HepG2 (cell line): ENCODE measurements around the gene TOX2. TPM values are rescaled to one million over a fixed set of nuclear protein-coding genes. Genes with fewer than 3 reads are reported as not detected.

ENCODE experiments used
- ATAC-seq: fragments of 200-7000 bp; cut with Tn5 transposase; 3 replicates; pipeline ENCODE4 v1.9.1; 2020; ENCODE audit warnings: mild to moderate bottlenecking, moderate library complexity
- BruUV-seq: library from RNA; stranded (reverse); fragments of 400-500 nt; replicated peaks from 2 replicates; lab custom pipeline; 2021; lab: Mats Ljungman, UMichigan
- CTCF ChIA-PET: fragments of 300-600 bp; formaldehyde crosslinking; extraction: SDS; loops from one replicate; lab custom pipeline; 2021; ENCODE audit warnings: low total read pairs, inconsistent platforms, low intra/inter-chr PET ratio; lab: Yijun Ruan, JAX
- POLR2A ChIA-PET: fragments of 350-600 bp; sonication (Branson Sonifier 250); formaldehyde crosslinking; loops from one replicate; lab custom pipeline; 2020; ENCODE audit warnings: antibody characterized with exemption, inconsistent platforms; lab: Yijun Ruan, JAX
- DNase-seq: peaks from one replicate; pipeline ENCODE4 v3.0.0-alpha.2; 2015; ENCODE audit warnings: low spot score
- FAIRE-seq: peaks from 3 replicates; lab custom pipeline; 2011; peaks lifted over from hg19 to GRCh38; lab: Jason Lieb, UNC
- H2AFZ ChIP-seq: one replicate; pipeline ENCODE4 v1.6.1; 2011; ENCODE audit warnings: low read length, inconsistent platforms
- H3K27ac ChIP-seq: fragments of 300-600 bp; 3 replicates; pipeline ENCODE4 v1.8.0; 2011; ENCODE audit warnings: mixed run types, mild to moderate bottlenecking, mixed read lengths, low read length, inconsistent platforms; ENCODE audit not compliant: insufficient read depth; ENCODE audit errors: extremely low read length
- H3K27me3 ChIP-seq, 2 experiments: fragments of 200-600 bp in 1 of 2; 2 replicates in 1 of 2; 3 replicates in 1 of 2; pipeline versions ENCODE4 v1.6.0 to v1.8.0; 2011; ENCODE audit warnings: low read length in 2 of 2, mild to moderate bottlenecking in 2 of 2, moderate library complexity in 2 of 2, inconsistent platforms in 1 of 2; ENCODE audit not compliant: insufficient read depth in 2 of 2, control insufficient read depth in 1 of 2
- H3K36me3 ChIP-seq, 2 experiments: fragments of 200-600 bp in 1 of 2; replicated peaks in 1 of 2; 2 replicates in 1 of 2; 3 replicates in 1 of 2; pipeline versions ENCODE4 v1.5.1 to v1.8.0; 2011; ENCODE audit warnings: low read length in 2 of 2, inconsistent platforms in 1 of 2; ENCODE audit not compliant: insufficient read depth in 2 of 2, control insufficient read depth in 1 of 2
- H3K4me1 ChIP-seq: 2 replicates; pipeline ENCODE4 v1.5.1; 2012; ENCODE audit warnings: low read length, inconsistent platforms; ENCODE audit not compliant: insufficient read depth
- H3K4me2 ChIP-seq: 2 replicates; pipeline ENCODE4 v1.6.0; 2011; ENCODE audit warnings: low read depth, low read length, inconsistent platforms
- H3K4me3 ChIP-seq, 3 experiments: fragments of 200-600 bp in 1 of 3; sonication (generic), shearing (Covaris generic) in 1 of 3; replicated peaks in 1 of 3; 2 replicates each; pipeline ENCODE4 v1.5.1; 2011 to 2016; ENCODE audit warnings: low read length in 3 of 3, inconsistent platforms in 2 of 3, low read depth in 2 of 3, mild to moderate bottlenecking in 2 of 3, control low read depth in 1 of 3, mixed read lengths in 1 of 3; ENCODE audit not compliant: insufficient read depth in 1 of 3
- H3K79me2 ChIP-seq: one replicate; pipeline ENCODE4 v1.6.1; 2011; ENCODE audit warnings: low read length, inconsistent platforms; ENCODE audit not compliant: insufficient read depth
- H3K9ac ChIP-seq: 2 replicates; pipeline ENCODE4 v1.6.0; 2011; ENCODE audit warnings: mild to moderate bottlenecking, low read depth, low read length, inconsistent platforms; ENCODE audit not compliant: insufficient read depth
- H3K9me3 ChIP-seq: 2 replicates; pipeline ENCODE4 v1.5.1; 2012; ENCODE audit warnings: mild to moderate bottlenecking, low read length
- H4K20me1 ChIP-seq: 2 replicates; pipeline ENCODE4 v1.6.0; 2011; ENCODE audit warnings: inconsistent platforms, mild to moderate bottlenecking, low read length, moderate library complexity; ENCODE audit not compliant: insufficient read depth
- ARHGAP35 ChIP-seq: sonication (generic); formaldehyde crosslinking; IDR thresholded peaks from 2 replicates; pipeline ENCODE4 v1.9.0; 2022; ENCODE audit warnings: mild to moderate bottlenecking, inconsistent platforms, moderate library complexity, missing genetic modification reagents, borderline replicate concordance
- ATRX ChIP-seq: sonication (generic); formaldehyde crosslinking; IDR thresholded peaks from 2 replicates; pipeline ENCODE4 v1.4.0; 2020; ENCODE audit warnings: missing genetic modification reagents, borderline replicate concordance
- ESRRA ChIP-seq: sonication (generic); formaldehyde crosslinking; IDR thresholded peaks from 2 replicates; pipeline ENCODE4 v1.5.1; 2020; ENCODE audit warnings: mild to moderate bottlenecking, low read depth, missing genetic modification reagents
- FOXP1 ChIP-seq, 2 experiments: fragments of 450-650 bp in 1 of 2; IDR thresholded peaks; 2 replicates each; pipeline ENCODE4 v1.6.1; 2017 to 2018; ENCODE audit warnings: antibody characterized with exemption in 1 of 2
- MXD3 ChIP-seq: IDR thresholded peaks from 2 replicates; pipeline ENCODE4 v1.6.1; 2016; ENCODE audit warnings: mild to moderate bottlenecking, missing biosample characterization, missing genetic modification reagents
- NRL ChIP-seq: sonication (generic); formaldehyde crosslinking; IDR thresholded peaks from 2 replicates; pipeline ENCODE4 v1.5.0; 2020; ENCODE audit warnings: missing genetic modification reagents, mild to moderate bottlenecking, moderate library complexity, borderline replicate concordance
- RFX5 ChIP-seq: IDR thresholded peaks from 2 replicates; pipeline ENCODE4 v1.6.1; 2011; ENCODE audit warnings: low read depth, low read length, improper control_type of control experiment
- SNAPC2 ChIP-seq: sonication (generic); formaldehyde crosslinking; IDR thresholded peaks from 2 replicates; pipeline ENCODE4 v1.8.1; 2022; ENCODE audit warnings: mild to moderate bottlenecking, missing genetic modification reagents
- SYNCRIP ChIP-seq: fragments of 200-400 bp; formaldehyde crosslinking; IDR thresholded peaks from 2 replicates; pipeline ENCODE4 v1.6.1; 2018; ENCODE audit warnings: mild to moderate bottlenecking, low read depth, low read length; ENCODE audit not compliant: insufficient read depth
- XBP1 ChIP-seq: sonication (generic); formaldehyde crosslinking; IDR thresholded peaks from 2 replicates; pipeline ENCODE4 v1.5.0; 2020; ENCODE audit warnings: missing genetic modification reagents
- ZNF12 ChIP-seq: sonication (generic); formaldehyde crosslinking; IDR thresholded peaks from 2 replicates; pipeline ENCODE4 v1.5.0; 2020; ENCODE audit warnings: missing genetic modification reagents
- ZNF512B ChIP-seq: sonication (generic); formaldehyde crosslinking; IDR thresholded peaks from 2 replicates; pipeline ENCODE4 v1.5.1; 2020; ENCODE audit warnings: missing genetic modification reagents, mild to moderate bottlenecking, borderline replicate concordance
- ZNF556 ChIP-seq: sonication (generic); formaldehyde crosslinking; IDR thresholded peaks from 2 replicates; pipeline ENCODE4 v1.4.0; 2020; ENCODE audit warnings: mild to moderate bottlenecking, missing genetic modification reagents, borderline replicate concordance
- ZNF839 ChIP-seq: sonication (generic); formaldehyde crosslinking; IDR thresholded peaks from 2 replicates; pipeline ENCODE4 v1.4.0; 2020; ENCODE audit warnings: missing genetic modification reagents, mild to moderate bottlenecking, borderline replicate concordance
- WGBS: methylation state at CpG from one replicate; pipeline ENCODE4 v1.1.6; 2017; ENCODE audit warnings: low lambda C conversion rate; 5-methylcytosine and 5-hydroxymethylcytosine counted together
- in situ Hi-C: cut with HindIII; loops from 2 replicates; pipeline ENCODE4 v1.10.0; 2017; ENCODE audit warnings: low pct_unique_long_range_greater_than_20kb; ENCODE audit not compliant: extremely low pct_ligation_motif_present
- intact Hi-C: fragments of 100-400 bp; cut with micrococcal nuclease; formaldehyde crosslinking; loops from one replicate; pipeline ENCODE4 v1.10.0; 2022; ENCODE audit not compliant: unreplicated experiment
- polyA plus RNA-seq, 8 experiments: library from polyadenylated mRNA; depleted of rRNA in 3 of 8; stranded (reverse) in 7 of 8; unstranded in 1 of 8; fragments of >200 nt; fragmentation: Illumina TruSeq in 4 of 8; extraction: Trizol in 4 of 8; gene quantifications; 2 replicates each; pipeline versions ENCODE4 v1.2.1 to v1.2.3, GENCODE V29; 2011 to 2016; ENCODE audit warnings: low read depth in 4 of 8, missing spikeins in 1 of 8, mixed read lengths in 1 of 8; ENCODE audit not compliant: insufficient read depth in 1 of 8
- total RNA-seq, 5 experiments: library from RNA; depleted of rRNA; stranded (reverse); fragments of >200 nt; fragmentation: Illumina TruSeq; extraction: Trizol; gene quantifications; 2 replicates each; pipeline ENCODE4 v1.2.3, GENCODE V29; 2016; ENCODE audit warnings: low read depth in 1 of 5
- TF ChIP-seq, protein P1 (sequence below): sonication (generic); formaldehyde crosslinking; IDR thresholded peaks from 2 replicates; pipeline ENCODE4 v1.4.0; 2020; ENCODE audit warnings: missing genetic modification reagents; ENCODE audit errors: not compliant biosample characterization

TOX2 gene
- total and polyA plus RNA-seq, 2 of the 13 experiments (the other 11 are each of a cell fraction or from before 2014, with no cell fraction given): not detected

- POLR2A ChIA-PET: no interaction called here
- no peak for DNase-seq
- no peak for FAIRE-seq
- Histone ChIP-seq H3K9ac (no peak overlapping the region), H3K36me3 (no peaks in the 10 kb centered on the region), H2AFZ (no peak overlapping the region), H3K27ac (no peak overlapping the region), H4K20me1 (no peaks in the 10 kb centered on the region), H3K4me3 (no peak overlapping the region), H3K4me2 (no peak overlapping the region), H3K9me3 (no peaks in the 10 kb centered on the region), H3K79me2 (no peaks in the 10 kb centered on the region), H3K27me3 (no peaks in the 10 kb centered on the region), H3K4me1 (no peaks in the 10 kb centered on the region)
- no TSS peak for BruUV-seq
- no peak for ATAC-seq
- in situ Hi-C loops: no loop called here
- intact Hi-C loops: no loop called here
- TF ChIP-seq ESRRA (no peak), ZNF12 (CRISPR knock-in tag) (no peak), FOXP1 (IDR thresholded peaks at IDR 0.05) (no peak), FOXP1 (CRISPR knock-in tag; IDR thresholded peaks at IDR 0.05) (no peak), ZNF512B (CRISPR knock-in tag) (no peak), NRL (CRISPR knock-in tag) (no peak), XBP1 (CRISPR knock-in tag) (no peak), SYNCRIP (no peak), MXD3 (CRISPR knock-in tag) (no peak), ARHGAP35 (CRISPR knock-in tag) (no peak), RFX5 (no peak), ZNF839 (CRISPR knock-in tag) (no peak), ATRX (CRISPR knock-in tag) (no peak), ZNF556 (no peak), SNAPC2 (CRISPR knock-in tag) (no peak)
- TF ChIP-seq, protein P1, sequence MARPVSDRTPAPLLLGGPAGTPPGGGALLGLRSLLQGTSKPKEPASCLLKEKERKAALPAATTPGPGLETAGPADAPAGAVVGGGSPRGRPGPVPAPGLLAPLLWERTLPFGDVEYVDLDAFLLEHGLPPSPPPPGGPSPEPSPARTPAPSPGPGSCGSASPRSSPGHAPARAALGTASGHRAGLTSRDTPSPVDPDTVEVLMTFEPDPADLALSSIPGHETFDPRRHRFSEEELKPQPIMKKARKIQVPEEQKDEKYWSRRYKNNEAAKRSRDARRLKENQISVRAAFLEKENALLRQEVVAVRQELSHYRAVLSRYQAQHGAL (CRISPR knock-in tag): no peak
- 9% methylated on average over 6 of the region's 6 CpGs for WGBS
- CTCF ChIA-PET: no interaction called here
Measured at GRCh38 chr20:43973231-43973630, 58.6 kb downstream of the TOX2 start.
